ENCODE data around the gene MPRIP. TPM values are rescaled to one million over a fixed set of nuclear protein-coding genes. Genes with fewer than 3 reads are reported as not detected.

The MPRIP gene
- total RNA-seq, 1 experiment from 2014 or later = 258 TPM

- no peaks in the 10 kb centered on the region for H3K27me3 ChIP-seq (ENCODE audit: insufficient read depth, low read length)
- no peak overlapping the region for H2AFZ ChIP-seq (ENCODE audit: low read depth, low read length, poor library complexity, severe bottlenecking)
- ChIA-PET RAD21 (ENCODE audit: low non-redundant PET in 1 of 2, low total read pairs in 2 of 2, uncharacterized antibody in 2 of 2, unreplicated experiment in 2 of 2) (no interaction called here), CTCF (no interaction called here), POLR2A (no interaction called here)
- intact Hi-C loops (cut with micrococcal nuclease) = no loop called here
- H3K36me3 ChIP-seq (ENCODE audit: control insufficient read depth in 1 of 2, insufficient read depth in 2 of 2, low read length in 2 of 2) = peaks cover 7 to 8% of the 10 kb centered on the region in 2 experiments; a peak in 3 of 4 replicates
- no TSS peak for BruUV-seq (replicated peaks)
- H3K27ac ChIP-seq (ENCODE audit: low read depth, low read length) = no peak overlapping the region
- peaks cover 19% of the 10 kb centered on the region; the same call in 1 of the 2 replicates for H4K20me1 ChIP-seq (ENCODE audit: insufficient read depth)
- ATAC-seq (no peak), DNase-seq (ENCODE audit: low read depth, low spot score) (no peak)
- no peaks in the 10 kb centered on the region for H3K9me2 ChIP-seq (ENCODE audit: insufficient read depth)
- H3K4me2 ChIP-seq (ENCODE audit: low read length) = no peak overlapping the region
- no peaks in the 10 kb centered on the region for H3K9me3 ChIP-seq (ENCODE audit: control insufficient read depth in 1 of 2, insufficient read depth in 1 of 2, low read depth in 1 of 2, low read length in 2 of 2)
- no peak overlapping the region for H3K4me3 ChIP-seq (replicated peaks in 1 of 2; ENCODE audit: low read depth in 1 of 2, low read length in 2 of 2)
- peaks cover 5 to 29% of the 10 kb centered on the region in 2 experiments; a peak in 2 of 4 replicates for H3K4me1 ChIP-seq (ENCODE audit: control insufficient read depth in 1 of 2, insufficient read depth in 2 of 2, low read length in 2 of 2)
- peaks cover 100% of the 10 kb centered on the region for H3K79me2 ChIP-seq (ENCODE audit: insufficient read depth, low read length)
- no peak overlapping the region for H3K9ac ChIP-seq (ENCODE audit: low read length)
- no peak for TF ChIP-seq ELF1 (IDR thresholded peaks at IDR 0.05; ENCODE audit: borderline replicate concordance, low read depth)
- TF ChIP-seq FOSL1 (IDR thresholded peaks at IDR 0.05; ENCODE audit: low read depth) = no peak
- TF ChIP-seq ZNF274 (IDR thresholded peaks at IDR 0.05; ENCODE audit: low read depth, low read length) = no peak
- TF ChIP-seq ZBTB33 (IDR thresholded peaks at IDR 0.05; ENCODE audit: extremely low read depth, insufficient replicate concordance, low read length) = no peak
- no peak for TF ChIP-seq EGR1 (IDR thresholded peaks at IDR 0.05; ENCODE audit: low read depth)
- no peak for TF ChIP-seq SIN3A (IDR thresholded peaks at IDR 0.05; ENCODE audit: low read depth)
- no peak for TF ChIP-seq CBX3 (IDR thresholded peaks at IDR 0.05; ENCODE audit: low read depth)
- TF ChIP-seq EZH2phosphoT487 (IDR thresholded peaks at IDR 0.05; ENCODE audit: borderline replicate concordance) = no peak
- no peak for TF ChIP-seq POLR2A (IDR thresholded peaks at IDR 0.05; ENCODE audit: borderline replicate concordance, extremely low read depth, insufficient read depth, insufficient read length)
- TF ChIP-seq SRF (IDR thresholded peaks at IDR 0.05; ENCODE audit: low read depth) = no peak
- no peak for TF ChIP-seq TCF7L2 (IDR thresholded peaks at IDR 0.05; ENCODE audit: borderline replicate concordance, extremely low read depth, insufficient read depth, insufficient read length)
- TF ChIP-seq EZH2 (IDR thresholded peaks at IDR 0.05) = no peak
- TF ChIP-seq RAD21 (IDR thresholded peaks at IDR 0.05; ENCODE audit: low read depth) = no peak
- TF ChIP-seq ATF3 (IDR thresholded peaks at IDR 0.05) = no peak
- TF ChIP-seq POLR2AphosphoS5 (IDR thresholded peaks at IDR 0.05; ENCODE audit: low read depth, low read length) = no peak
- no peak for TF ChIP-seq ZFX (IDR thresholded peaks at IDR 0.05)
- TF ChIP-seq, protein P1, sequence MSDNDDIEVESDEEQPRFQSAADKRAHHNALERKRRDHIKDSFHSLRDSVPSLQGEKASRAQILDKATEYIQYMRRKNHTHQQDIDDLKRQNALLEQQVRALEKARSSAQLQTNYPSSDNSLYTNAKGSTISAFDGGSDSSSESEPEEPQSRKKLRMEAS (IDR thresholded peaks at IDR 0.05) = no peak
Measured at GRCh38 chr17:17058304-17058703, 16.0 kb downstream of the MPRIP start.
